ENCODE measurements around the gene LZTR1.

The LZTR1 gene

GRCh38 chr22:21015466-21016006 is 33.4 kb downstream of the LZTR1 start:
- DNase-seq (ENCODE audit: low spot score) = no peak

- DNase-seq (ENCODE audit: low spot score) = no peak
Observed at GRCh38 chr22:21016644-21017420, 34.7 kb downstream of the LZTR1 start.

GRCh38 chr22:21018314-21018713 is 36.2 kb downstream of the LZTR1 start:
- no peak for DNase-seq (ENCODE audit: low spot score)

GRCh38 chr22:21020802-21021429 is 38.8 kb downstream of the LZTR1 start:
- DNase-seq (ENCODE audit: low spot score) = no peak

- DNase-seq (ENCODE audit: low spot score) = no peak
Observed at GRCh38 chr22:21022507-21022906, 40.4 kb downstream of the LZTR1 start.

- no peak for DNase-seq (ENCODE audit: low spot score)
Observed at GRCh38 chr22:21022955-21023614, 41.0 kb downstream of the LZTR1 start.

- DNase-seq (ENCODE audit: low spot score) = no peak
Observed at GRCh38 chr22:21025266-21025665, 43.2 kb downstream of the LZTR1 start.

- DNase-seq (ENCODE audit: low spot score) = no peak
Observed at GRCh38 chr22:21025763-21026755, 44.0 kb downstream of the LZTR1 start.

- no peak for DNase-seq (ENCODE audit: low spot score)
Observed at GRCh38 chr22:21026783-21027692, 44.9 kb downstream of the LZTR1 start.

- no peak for DNase-seq (ENCODE audit: low spot score)
Observed at GRCh38 chr22:21028277-21029251, 46.5 kb downstream of the LZTR1 start.

GRCh38 chr22:21029486-21030025 is 47.5 kb downstream of the LZTR1 start:
- DNase-seq (ENCODE audit: low spot score) = no peak

GRCh38 chr22:21030032-21030431 is 47.9 kb downstream of the LZTR1 start:
- no peak for DNase-seq (ENCODE audit: low spot score)

- DNase-seq (ENCODE audit: low spot score) = no peak
Observed at GRCh38 chr22:21030621-21031544, 48.8 kb downstream of the LZTR1 start.

GRCh38 chr22:21031545-21032036 is 49.5 kb downstream of the LZTR1 start:
- DNase-seq (ENCODE audit: low spot score) = no peak

- no peak for DNase-seq (ENCODE audit: low spot score)
Observed at GRCh38 chr22:21032037-21032867, 50.2 kb downstream of the LZTR1 start, which contains the start of gene SLC7A4. Gene SLC7A4 (minus strand): TSS chr22:21032561. CDS start chr22:21031812, 749 bp downstream.

GRCh38 chr22:21032868-21033688 is 51.0 kb downstream of the LZTR1 start:
- DNase-seq (ENCODE audit: low spot score) = no peak

Data from globus pallidus (tissue), 1 donor.